GM23248 (cell line): Measurements from ENCODE around the gene CYB5RL. TPM values are rescaled to one million over a fixed set of nuclear protein-coding genes. Genes with fewer than 3 reads are reported as not detected.

Experiments
- DNase-seq: peaks from one replicate; pipeline ENCODE4 v3.0.0-alpha.2; 2015
- H2AFZ ChIP-seq: fragments of 200-600 bp; sonication (generic); 2 replicates; pipeline ENCODE4 v1.6.1; 2016; ENCODE audit warnings: antibody characterized with exemption
- H3F3A ChIP-seq: fragments of 200-600 bp; sonication (generic); 2 replicates; pipeline ENCODE4 v1.6.1; 2016; ENCODE audit warnings: mild to moderate bottlenecking, antibody characterized with exemption, mixed run types; ENCODE audit not compliant: insufficient read depth
- H3K27ac ChIP-seq: fragments of 200-600 bp; sonication (generic); 2 replicates; pipeline ENCODE4 v1.5.1; 2016; ENCODE audit warnings: mild to moderate bottlenecking
- H3K27me3 ChIP-seq: fragments of 200-600 bp; sonication (generic); replicated peaks from 2 replicates; pipeline ENCODE4 v1.6.1; 2016; ENCODE audit warnings: mild to moderate bottlenecking; ENCODE audit not compliant: insufficient read depth
- H3K36me3 ChIP-seq: fragments of 200-600 bp; sonication (generic); 2 replicates; pipeline ENCODE4 v1.6.1; 2016; ENCODE audit warnings: low read depth, mild to moderate bottlenecking
- H3K4me1 ChIP-seq: fragments of 200-600 bp; sonication (generic); 2 replicates; pipeline ENCODE4 v1.6.1; 2016; ENCODE audit warnings: mild to moderate bottlenecking; ENCODE audit not compliant: insufficient read depth
- H3K4me2 ChIP-seq: fragments of 200-600 bp; sonication (generic); one replicate; pipeline ENCODE4 v1.6.1; 2016; ENCODE audit warnings: mild to moderate bottlenecking; ENCODE audit not compliant: unreplicated experiment
- H3K4me3 ChIP-seq: fragments of 200-600 bp; sonication (generic); 2 replicates; pipeline ENCODE4 v1.5.1; 2016; ENCODE audit warnings: mild to moderate bottlenecking
- H3K79me2 ChIP-seq: fragments of 200-600 bp; sonication (generic); 2 replicates; pipeline ENCODE4 v1.6.1; 2016; ENCODE audit warnings: mild to moderate bottlenecking; ENCODE audit not compliant: insufficient read depth
- H3K9ac ChIP-seq: fragments of 200-600 bp; sonication (generic); 2 replicates; pipeline ENCODE4 v1.6.1; 2016; ENCODE audit warnings: mild to moderate bottlenecking
- H3K9me2 ChIP-seq: fragments of 200-600 bp; sonication (generic); 2 replicates; pipeline ENCODE4 v1.6.1; 2016; ENCODE audit warnings: mixed run types, mild to moderate bottlenecking, moderate library complexity; ENCODE audit not compliant: insufficient read depth
- H3K9me3 ChIP-seq: fragments of 200-600 bp; sonication (generic); one replicate; pipeline ENCODE4 v1.6.1; 2017; ENCODE audit warnings: low read depth
- H4K20me1 ChIP-seq: fragments of 200-600 bp; sonication (generic); 2 replicates; pipeline ENCODE4 v1.6.0; 2016; ENCODE audit not compliant: insufficient read depth
- EZH2 ChIP-seq: fragments of 200-600 bp; sonication (generic); IDR thresholded peaks from 2 replicates; pipeline ENCODE4 v1.6.1; 2018; ENCODE audit warnings: antibody characterized with exemption, mild to moderate bottlenecking; ENCODE audit not compliant: insufficient read depth, poor library complexity, severe bottlenecking
- EZH2phosphoT487 ChIP-seq: fragments of 200-600 bp; sonication (generic); IDR thresholded peaks from 2 replicates; pipeline ENCODE4 v1.6.1; 2018; ENCODE audit warnings: antibody characterized with exemption, moderate library complexity, mild to moderate bottlenecking, low read depth; ENCODE audit not compliant: insufficient read depth
- WGBS, 2 experiments: methylation state at CpG; one replicate each; pipeline ENCODE4 v1.1.6; 2015 to 2017; ENCODE audit warnings: low lambda C conversion rate in 2 of 2, low coverage in 1 of 2; ENCODE audit errors: missing lambda C conversion rate in 2 of 2; 5-methylcytosine and 5-hydroxymethylcytosine counted together
- in situ Hi-C: fragments of 300-500 bp; cut with MboI; formaldehyde crosslinking; loops from 2 replicates; pipeline ENCODE4 v1.15.0; 2020
- polyA plus RNA-seq: library from polyadenylated mRNA; unstranded; fragments of >200 nt; fragmentation: Nextera tagmentation; extraction: Ambion mirVana; gene quantifications from 2 replicates; pipeline ENCODE4 v1.2.1, GENCODE V29; 2016
- total RNA-seq: library from RNA; depleted of rRNA; stranded (reverse); fragments of >200 nt; shearing (Covaris generic); gene quantifications from 2 replicates; pipeline ENCODE4 v1.2.3, GENCODE V29; 2014

CYB5RL gene
- total and polyA plus RNA-seq, 2 experiments from 2014 or later: 2.5 to 3.3 TPM

- in situ Hi-C loops: no loop called here
- 86 to 87% methylated on average over 15 of the region's 15 CpGs for WGBS, 2 experiments
Observed at GRCh38 chr1:54165146-54165545, 34.7 kb downstream of the CYB5RL start.

GRCh38 chr1:54163573-54163972 lies 36.3 kb downstream of the CYB5RL start:
- Histone ChIP-seq H3K4me3 (no peak overlapping the region), H3K27me3 (no peaks in the 10 kb centered on the region), H3K9ac (no peak overlapping the region), H2AFZ (no peak overlapping the region), H3F3A (peaks cover 9% of the 10 kb centered on the region; the same call in 1 of the 2 replicates), H3K36me3 (no peaks in the 10 kb centered on the region), H4K20me1 (no peaks in the 10 kb centered on the region), H3K27ac (no peak overlapping the region), H3K4me2 (no peak overlapping the region), H3K9me2 (no peaks in the 10 kb centered on the region), H3K79me2 (no peaks in the 10 kb centered on the region), H3K4me1 (no peaks in the 10 kb centered on the region), H3K9me3 (no peaks in the 10 kb centered on the region)
- DNase-seq: no peak
- in situ Hi-C loops: no loop called here
- 79 to 85% methylated on average over 4 to 5 of the region's 5 CpGs for WGBS, 2 experiments
- no peak for TF ChIP-seq EZH2

More at GRCh38 chr1:54165146-54165545, 34.7 kb downstream of the CYB5RL start:
- TF ChIP-seq EZH2 (no peak), EZH2phosphoT487 (no peak)
- no peak for DNase-seq
- no peak overlapping the region for H3K9ac ChIP-seq
- no peaks in the 10 kb centered on the region for H4K20me1 ChIP-seq
- no peaks in the 10 kb centered on the region for H3K27me3 ChIP-seq
- H3K4me1 ChIP-seq: no peaks in the 10 kb centered on the region
- H3F3A ChIP-seq: peaks cover 9% of the 10 kb centered on the region; the same call in 1 of the 2 replicates
- H3K36me3 ChIP-seq: no peaks in the 10 kb centered on the region
- no peak overlapping the region for H3K4me2 ChIP-seq
- no peak overlapping the region for H3K4me3 ChIP-seq
- H3K9me2 ChIP-seq: no peaks in the 10 kb centered on the region
- H3K9me3 ChIP-seq: no peaks in the 10 kb centered on the region
- no peak overlapping the region for H2AFZ ChIP-seq
- H3K27ac ChIP-seq: no peak overlapping the region
- no peaks in the 10 kb centered on the region for H3K79me2 ChIP-seq

DNA sequence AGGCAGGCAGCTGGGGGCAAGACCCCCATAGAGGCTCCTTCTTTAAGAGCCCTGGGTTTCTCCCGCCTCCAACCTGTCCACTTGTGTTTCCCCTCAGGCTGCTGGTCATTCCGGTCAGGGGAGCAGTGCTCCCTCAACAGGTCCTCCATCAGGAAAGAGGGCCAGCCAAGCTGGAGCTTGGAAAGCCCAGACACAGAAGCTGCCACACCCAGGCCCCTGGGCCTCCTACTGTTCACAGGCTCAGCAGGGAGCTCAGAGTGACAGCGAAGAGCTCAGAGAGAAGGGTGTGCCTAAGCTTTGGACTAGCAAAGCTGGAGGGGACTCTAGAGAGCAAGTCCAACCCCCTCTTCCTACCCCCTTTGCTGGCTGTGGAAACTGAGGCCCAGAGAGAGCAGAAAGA lies 36.8 kb downstream of the CYB5RL start:
- no peak overlapping the region for H3K4me3 ChIP-seq
- no peaks in the 10 kb centered on the region for H3K36me3 ChIP-seq
- no peak overlapping the region for H3K9ac ChIP-seq
- TF ChIP-seq EZH2phosphoT487 (no peak), EZH2 (no peak)
- DNase-seq: no peak
- no peaks in the 10 kb centered on the region for H4K20me1 ChIP-seq
- H3K4me2 ChIP-seq: no peak overlapping the region
- no peaks in the 10 kb centered on the region for H3K79me2 ChIP-seq
- no peaks in the 10 kb centered on the region for H3K4me1 ChIP-seq
- 58 to 67% methylated on average over 3 of the region's 3 CpGs for WGBS, 2 experiments
- H3K9me2 ChIP-seq: no peaks in the 10 kb centered on the region
- H3K27ac ChIP-seq: no peak overlapping the region
- no peaks in the 10 kb centered on the region for H3K9me3 ChIP-seq
- no peaks in the 10 kb centered on the region for H3K27me3 ChIP-seq
- in situ Hi-C loops: no loop called here
- H3F3A ChIP-seq: peaks cover 9% of the 10 kb centered on the region; the same call in 1 of the 2 replicates
- no peak overlapping the region for H2AFZ ChIP-seq

DNA sequence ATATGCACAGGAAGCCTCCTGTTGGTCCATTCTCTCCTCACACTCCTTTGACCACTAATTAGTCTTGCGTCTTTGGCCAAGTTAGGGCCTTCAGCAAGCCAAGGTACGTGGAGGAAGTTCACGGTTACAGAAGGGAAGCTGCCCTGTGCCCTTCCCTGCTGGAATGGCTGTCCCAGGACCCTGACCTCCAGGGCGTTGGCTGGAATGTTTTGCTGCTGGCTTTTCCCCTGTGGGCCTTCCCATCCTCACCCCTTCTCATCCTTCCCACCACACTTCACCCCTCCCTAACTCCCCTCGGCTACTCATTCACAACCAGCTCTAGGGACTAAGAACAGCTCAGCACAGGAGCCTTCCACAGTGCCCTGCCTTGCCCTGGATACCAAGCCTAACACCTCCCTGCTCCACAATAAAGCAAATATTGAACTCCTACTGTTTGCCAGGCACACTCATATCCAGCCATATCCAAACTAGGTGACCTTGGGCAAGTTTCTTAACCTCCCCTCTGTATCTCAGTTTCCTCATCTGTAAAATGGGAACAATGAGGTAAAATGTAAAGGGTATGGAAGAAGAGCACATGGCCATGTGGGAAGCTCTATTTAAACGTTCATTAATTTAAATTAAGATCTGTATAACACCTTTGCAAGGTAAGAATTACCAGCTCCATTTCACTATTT lies 38.2 kb downstream of the CYB5RL start:
- Histone ChIP-seq H3K79me2 (no peaks in the 10 kb centered on the region), H2AFZ (no peak overlapping the region), H3K9ac (no peak overlapping the region), H3F3A (no peaks in the 10 kb centered on the region), H3K36me3 (no peaks in the 10 kb centered on the region), H4K20me1 (no peaks in the 10 kb centered on the region), H3K4me1 (no peaks in the 10 kb centered on the region), H3K9me3 (no peaks in the 10 kb centered on the region), H3K4me2 (no peak overlapping the region), H3K4me3 (no peak overlapping the region), H3K27me3 (no peaks in the 10 kb centered on the region), H3K27ac (no peak overlapping the region), H3K9me2 (no peaks in the 10 kb centered on the region)
- TF ChIP-seq EZH2 (no peak), EZH2phosphoT487 (no peak)
- 76 to 79% methylated on average over 6 of the region's 6 CpGs for WGBS, 2 experiments
- DNase-seq: no peak
- in situ Hi-C loops: no loop called here

DNA sequence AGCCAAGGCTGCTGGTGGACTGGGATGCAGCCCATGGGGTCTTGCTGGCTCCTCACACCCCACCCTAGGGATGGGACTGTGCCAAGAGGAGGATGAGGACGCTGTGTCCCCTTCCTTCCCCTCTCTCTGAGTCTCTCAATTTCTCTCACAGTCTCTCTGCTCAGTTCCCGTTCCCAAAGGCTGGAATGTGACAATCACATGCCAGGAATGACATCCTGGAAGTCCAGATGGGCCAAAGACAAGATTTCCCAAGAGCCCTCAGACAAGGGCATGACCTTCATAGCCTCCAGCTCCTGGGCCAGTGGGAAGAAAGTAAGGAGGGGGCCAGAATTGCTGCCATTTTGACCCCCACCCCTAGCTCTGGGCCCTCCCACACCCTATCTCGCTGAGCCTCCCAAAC lies 39.5 kb downstream of the CYB5RL start:
- H3K27ac ChIP-seq: no peak overlapping the region
- no peaks in the 10 kb centered on the region for H3F3A ChIP-seq
- no peak overlapping the region for H2AFZ ChIP-seq
- no peaks in the 10 kb centered on the region for H4K20me1 ChIP-seq
- no peaks in the 10 kb centered on the region for H3K9me2 ChIP-seq
- H3K4me1 ChIP-seq: no peaks in the 10 kb centered on the region
- DNase-seq: no peak
- no peak overlapping the region for H3K4me3 ChIP-seq
- H3K36me3 ChIP-seq: no peaks in the 10 kb centered on the region
- H3K9ac ChIP-seq: no peak overlapping the region
- in situ Hi-C loops: no loop called here
- no peaks in the 10 kb centered on the region for H3K27me3 ChIP-seq
- no peaks in the 10 kb centered on the region for H3K79me2 ChIP-seq
- WGBS, 2 experiments: 42 to 54% methylated on average over 3 of the region's 3 CpGs
- H3K4me2 ChIP-seq: no peak overlapping the region
- TF ChIP-seq EZH2phosphoT487: no peak
- TF ChIP-seq EZH2: no peak
- no peaks in the 10 kb centered on the region for H3K9me3 ChIP-seq
